WERI-Rb-1 (cell line): Measurements from ENCODE around the gene TTN.

ENCODE experiments used
- DNase-seq: peaks from one replicate; pipeline ENCODE4 v3.0.0-alpha.2; 2020
- H3K27ac ChIP-seq: fragments of 250-450 bp; sonication (Bioruptor Pico); 2 replicates; pipeline ENCODE4 v1.5.1; 2020; ENCODE audit warnings: mild to moderate bottlenecking, moderate library complexity
- H3K27me3 ChIP-seq: fragments of 250-450 bp; sonication (Bioruptor Pico); 2 replicates; pipeline ENCODE4 v1.5.1; 2021; ENCODE audit warnings: mild to moderate bottlenecking, low read depth, moderate library complexity; ENCODE audit not compliant: insufficient read depth, severe bottlenecking
- H3K36me3 ChIP-seq: fragments of 250-450 bp; sonication (Bioruptor Pico); 2 replicates; pipeline ENCODE4 v1.5.1; 2020; ENCODE audit warnings: mild to moderate bottlenecking, moderate library complexity
- H3K4me3 ChIP-seq: 2 replicates; pipeline ENCODE4 v1.5.1; 2011; ENCODE audit warnings: low read depth, mild to moderate bottlenecking, control low read depth, low read length
- H3K9me3 ChIP-seq: fragments of 250-450 bp; sonication (Bioruptor Pico); 2 replicates; pipeline ENCODE4 v1.5.1; 2021; ENCODE audit warnings: mild to moderate bottlenecking, moderate library complexity; ENCODE audit not compliant: severe bottlenecking
- CTCF ChIP-seq: IDR thresholded peaks from 2 replicates; pipeline ENCODE4 v1.5.1; 2011; ENCODE audit warnings: low read depth, mild to moderate bottlenecking, control low read depth, inconsistent platforms, low read length

The TTN gene

GRCh38 chr2:178650554-178650953 lies 156.7 kb downstream of the TTN start:
- peaks cover 14% of the 10 kb centered on the region for H3K36me3 ChIP-seq
- H3K27me3 ChIP-seq, result no peaks in the 10 kb centered on the region
- no peak overlapping the region for H3K27ac ChIP-seq
- no peak overlapping the region for H3K4me3 ChIP-seq
- H3K9me3 ChIP-seq, result no peaks in the 10 kb centered on the region
- DNase-seq, result no peak
- TF ChIP-seq CTCF, result no peak

- DNase-seq, result no peak
- TF ChIP-seq CTCF, result no peak
- Histone ChIP-seq H3K4me3 (no peak overlapping the region), H3K36me3 (peaks cover 2% of the 10 kb centered on the region), H3K27me3 (no peaks in the 10 kb centered on the region), H3K27ac (no peak overlapping the region), H3K9me3 (no peaks in the 10 kb centered on the region)
These were observed 162.3 kb downstream of the TTN start for GRCh38 chr2:178644919-178645318.

GRCh38 chr2:178641498-178641897 lies 165.7 kb downstream of the TTN start:
- no peak for DNase-seq
- Histone ChIP-seq H3K36me3 (peaks cover 3% of the 10 kb centered on the region; the same call in 1 of the 2 replicates), H3K27me3 (no peaks in the 10 kb centered on the region)

DNA sequence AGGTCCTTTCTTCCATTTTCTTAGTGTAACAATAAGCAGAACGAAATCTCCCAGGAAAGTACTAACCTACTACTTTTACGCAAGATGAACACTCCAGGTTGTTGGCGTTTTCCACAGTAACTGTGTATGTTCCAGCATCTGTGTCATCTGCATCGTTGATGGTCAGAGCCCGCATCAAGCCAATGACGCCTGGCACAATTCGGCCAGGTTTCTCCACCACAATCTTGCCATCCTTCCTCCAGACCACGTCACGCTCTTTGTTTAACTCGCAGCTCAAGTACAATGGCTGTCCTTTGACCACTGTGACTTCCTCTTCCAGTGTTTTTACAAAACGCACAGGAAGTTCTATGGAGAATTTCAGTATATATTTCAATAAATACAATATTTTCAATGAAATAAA lies 171.3 kb downstream of the TTN start:
- DNase-seq, result no peak
- Histone ChIP-seq H3K27ac (no peak overlapping the region), H3K9me3 (no peaks in the 10 kb centered on the region), H3K27me3 (no peaks in the 10 kb centered on the region), H3K4me3 (no peak overlapping the region), H3K36me3 (peaks cover 10% of the 10 kb centered on the region)
- no peak for TF ChIP-seq CTCF

More at GRCh38 chr2:178641498-178641897, 165.7 kb downstream of the TTN start:
- no peak for TF ChIP-seq CTCF
- Histone ChIP-seq H3K4me3 (no peak overlapping the region), H3K27ac (no peak overlapping the region), H3K9me3 (no peaks in the 10 kb centered on the region)

DNA sequence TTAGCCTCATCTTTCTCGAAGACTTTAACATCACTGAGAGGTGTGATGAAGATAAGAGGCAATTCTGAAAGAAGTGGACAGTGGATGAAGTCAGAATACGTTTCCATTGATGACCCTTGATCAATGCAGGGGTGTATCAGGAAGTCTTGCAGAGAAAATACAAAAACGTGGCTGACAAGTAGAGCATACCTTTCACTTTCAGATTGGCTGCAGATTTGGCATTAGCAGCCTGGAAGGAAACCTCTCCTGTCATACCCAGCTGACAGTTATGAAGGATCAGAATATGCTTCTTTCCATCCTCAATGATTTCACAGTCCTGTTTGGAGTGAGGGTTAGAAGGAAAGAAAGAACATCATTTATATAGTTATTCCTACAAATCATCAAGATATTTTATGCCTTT lies 174.5 kb downstream of the TTN start:
- no peak overlapping the region for H3K4me3 ChIP-seq
- no peak for DNase-seq
- H3K27me3 ChIP-seq, result no peaks in the 10 kb centered on the region
- TF ChIP-seq CTCF, result no peak
- H3K27ac ChIP-seq, result no peak overlapping the region
- H3K36me3 ChIP-seq, result peaks cover 13% of the 10 kb centered on the region
- no peaks in the 10 kb centered on the region for H3K9me3 ChIP-seq

- Histone ChIP-seq H3K27me3 (no peaks in the 10 kb centered on the region), H3K9me3 (no peaks in the 10 kb centered on the region), H3K27ac (no peak overlapping the region), H3K4me3 (no peak overlapping the region), H3K36me3 (peaks cover 8% of the 10 kb centered on the region)
- TF ChIP-seq CTCF, result no peak
- no peak for DNase-seq
These were observed 176.6 kb downstream of the TTN start for GRCh38 chr2:178630581-178630980.
